ENCODE measurements around the gene MEX3C. TPM values are rescaled to one million over a fixed set of nuclear protein-coding genes. Genes with fewer than 3 reads are reported as not detected.

Gene MEX3C
- polyA plus RNA-seq, 1 donor from 2014 or later, result 58.6 TPM

DNA sequence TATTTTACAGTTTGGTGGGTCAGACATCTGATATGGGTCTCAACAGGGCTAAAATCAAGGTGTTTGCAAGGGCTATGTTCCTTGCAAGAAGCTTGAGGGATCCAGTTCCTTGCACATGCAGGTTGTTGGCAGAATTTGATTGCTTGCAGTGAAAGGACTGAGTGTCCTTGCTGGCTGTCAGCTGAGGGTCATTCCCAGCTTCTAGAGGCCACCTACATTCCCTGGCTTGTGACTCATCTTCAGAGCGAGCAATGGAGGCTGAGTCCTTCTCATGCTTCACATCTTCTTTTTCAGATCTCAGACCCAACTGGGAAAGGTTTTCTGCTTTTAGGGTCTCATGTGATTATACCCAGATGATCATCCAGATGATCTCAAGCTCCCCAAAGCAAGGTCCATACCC lies 12.4 kb downstream of the MEX3C start:
- Histone ChIP-seq H3K9me3 (ENCODE audit: low read length) (no peaks in the 10 kb centered on the region), H3K36me3 (ENCODE audit: insufficient read depth, low read length) (no peaks in the 10 kb centered on the region), H3K79me2 (replicated peaks; ENCODE audit: insufficient read depth, low read length) (peaks cover 100% of the 10 kb centered on the region), H3K27me3 (ENCODE audit: insufficient read depth, low read depth, low read length) (no peaks in the 10 kb centered on the region), H3K9me2 (ENCODE audit: insufficient read depth, low read length) (no peaks in the 10 kb centered on the region), H3K27ac (ENCODE audit: low read length) (no peak overlapping the region), H3K9ac (ENCODE audit: low read length) (no peak overlapping the region), H3F3A (ENCODE audit: insufficient read depth, low read length, poor library complexity, severe bottlenecking) (peaks cover 4% of the 10 kb centered on the region), H3K4me2 (ENCODE audit: low read length) (no peak overlapping the region), H2AFZ (ENCODE audit: low read depth, low read length) (no peak overlapping the region), H3K4me3 (ENCODE audit: low read length) (no peak overlapping the region), H4K20me1 (ENCODE audit: insufficient read depth) (peaks cover 56% of the 10 kb centered on the region)
- no peak for TF ChIP-seq POLR2AphosphoS5 (IDR thresholded peaks at IDR 0.05)
- TF ChIP-seq, protein P1, sequence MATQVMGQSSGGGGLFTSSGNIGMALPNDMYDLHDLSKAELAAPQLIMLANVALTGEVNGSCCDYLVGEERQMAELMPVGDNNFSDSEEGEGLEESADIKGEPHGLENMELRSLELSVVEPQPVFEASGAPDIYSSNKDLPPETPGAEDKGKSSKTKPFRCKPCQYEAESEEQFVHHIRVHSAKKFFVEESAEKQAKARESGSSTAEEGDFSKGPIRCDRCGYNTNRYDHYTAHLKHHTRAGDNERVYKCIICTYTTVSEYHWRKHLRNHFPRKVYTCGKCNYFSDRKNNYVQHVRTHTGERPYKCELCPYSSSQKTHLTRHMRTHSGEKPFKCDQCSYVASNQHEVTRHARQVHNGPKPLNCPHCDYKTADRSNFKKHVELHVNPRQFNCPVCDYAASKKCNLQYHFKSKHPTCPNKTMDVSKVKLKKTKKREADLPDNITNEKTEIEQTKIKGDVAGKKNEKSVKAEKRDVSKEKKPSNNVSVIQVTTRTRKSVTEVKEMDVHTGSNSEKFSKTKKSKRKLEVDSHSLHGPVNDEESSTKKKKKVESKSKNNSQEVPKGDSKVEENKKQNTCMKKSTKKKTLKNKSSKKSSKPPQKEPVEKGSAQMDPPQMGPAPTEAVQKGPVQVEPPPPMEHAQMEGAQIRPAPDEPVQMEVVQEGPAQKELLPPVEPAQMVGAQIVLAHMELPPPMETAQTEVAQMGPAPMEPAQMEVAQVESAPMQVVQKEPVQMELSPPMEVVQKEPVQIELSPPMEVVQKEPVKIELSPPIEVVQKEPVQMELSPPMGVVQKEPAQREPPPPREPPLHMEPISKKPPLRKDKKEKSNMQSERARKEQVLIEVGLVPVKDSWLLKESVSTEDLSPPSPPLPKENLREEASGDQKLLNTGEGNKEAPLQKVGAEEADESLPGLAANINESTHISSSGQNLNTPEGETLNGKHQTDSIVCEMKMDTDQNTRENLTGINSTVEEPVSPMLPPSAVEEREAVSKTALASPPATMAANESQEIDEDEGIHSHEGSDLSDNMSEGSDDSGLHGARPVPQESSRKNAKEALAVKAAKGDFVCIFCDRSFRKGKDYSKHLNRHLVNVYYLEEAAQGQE (IDR thresholded peaks at IDR 0.05; ENCODE audit: borderline replicate concordance), result no peak
- TF ChIP-seq MXI1 (conservative IDR thresholded peaks at IDR 0.05; ENCODE audit: poor library complexity, severe bottlenecking), result no peak
- TF ChIP-seq, protein P2, sequence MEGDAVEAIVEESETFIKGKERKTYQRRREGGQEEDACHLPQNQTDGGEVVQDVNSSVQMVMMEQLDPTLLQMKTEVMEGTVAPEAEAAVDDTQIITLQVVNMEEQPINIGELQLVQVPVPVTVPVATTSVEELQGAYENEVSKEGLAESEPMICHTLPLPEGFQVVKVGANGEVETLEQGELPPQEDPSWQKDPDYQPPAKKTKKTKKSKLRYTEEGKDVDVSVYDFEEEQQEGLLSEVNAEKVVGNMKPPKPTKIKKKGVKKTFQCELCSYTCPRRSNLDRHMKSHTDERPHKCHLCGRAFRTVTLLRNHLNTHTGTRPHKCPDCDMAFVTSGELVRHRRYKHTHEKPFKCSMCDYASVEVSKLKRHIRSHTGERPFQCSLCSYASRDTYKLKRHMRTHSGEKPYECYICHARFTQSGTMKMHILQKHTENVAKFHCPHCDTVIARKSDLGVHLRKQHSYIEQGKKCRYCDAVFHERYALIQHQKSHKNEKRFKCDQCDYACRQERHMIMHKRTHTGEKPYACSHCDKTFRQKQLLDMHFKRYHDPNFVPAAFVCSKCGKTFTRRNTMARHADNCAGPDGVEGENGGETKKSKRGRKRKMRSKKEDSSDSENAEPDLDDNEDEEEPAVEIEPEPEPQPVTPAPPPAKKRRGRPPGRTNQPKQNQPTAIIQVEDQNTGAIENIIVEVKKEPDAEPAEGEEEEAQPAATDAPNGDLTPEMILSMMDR (IDR thresholded peaks at IDR 0.05; ENCODE audit: poor library complexity, severe bottlenecking), result no peak
- no peak for TF ChIP-seq SMC3 (conservative IDR thresholded peaks at IDR 0.05; ENCODE audit: poor library complexity)
- no peak for TF ChIP-seq EZH2 (IDR thresholded peaks at IDR 0.05; ENCODE audit: borderline replicate concordance, insufficient read depth, low read length, poor library complexity, severe bottlenecking)
- no peak for TF ChIP-seq EP300 (conservative IDR thresholded peaks at IDR 0.05; ENCODE audit: poor library complexity, severe bottlenecking)
- no peak for TF ChIP-seq RAD21 (conservative IDR thresholded peaks at IDR 0.05)
- no peak for TF ChIP-seq TAF1 (IDR thresholded peaks at IDR 0.05; ENCODE audit: low read depth)

DNA sequence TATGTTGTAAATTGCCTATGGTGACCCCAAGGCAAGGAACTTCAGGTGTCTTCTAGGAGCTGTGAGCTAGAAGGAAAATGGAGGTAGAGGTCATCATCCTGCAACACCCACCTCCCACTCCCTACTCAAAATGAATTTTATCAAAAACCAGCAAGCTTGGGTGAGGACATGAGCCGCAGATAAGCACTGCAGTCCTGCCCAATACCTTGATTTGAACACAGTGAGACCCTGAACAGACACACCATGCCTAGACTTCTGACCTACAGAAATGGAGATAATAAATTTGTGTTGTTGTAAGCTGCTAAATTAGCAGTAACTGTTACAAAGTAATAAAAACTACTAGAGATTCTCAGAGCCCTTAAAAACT lies 13.4 kb downstream of the MEX3C start:
- Histone ChIP-seq H4K20me1 (ENCODE audit: insufficient read depth) (peaks cover 62% of the 10 kb centered on the region), H3K79me2 (replicated peaks; ENCODE audit: insufficient read depth, low read length) (peaks cover 100% of the 10 kb centered on the region), H3K27ac (ENCODE audit: low read length) (no peak overlapping the region), H3K9me3 (ENCODE audit: low read length) (no peaks in the 10 kb centered on the region), H3K27me3 (ENCODE audit: insufficient read depth, low read depth, low read length) (no peaks in the 10 kb centered on the region), H3K9me2 (ENCODE audit: insufficient read depth, low read length) (no peaks in the 10 kb centered on the region), H3K4me3 (ENCODE audit: low read length) (no peak overlapping the region), H3K4me2 (ENCODE audit: low read length) (no peak overlapping the region), H3K36me3 (ENCODE audit: insufficient read depth, low read length) (no peaks in the 10 kb centered on the region), H3K9ac (ENCODE audit: low read length) (no peak overlapping the region), H3F3A (ENCODE audit: insufficient read depth, low read length, poor library complexity, severe bottlenecking) (peaks cover 4% of the 10 kb centered on the region), H2AFZ (ENCODE audit: low read depth, low read length) (no peak overlapping the region)
- no peak for TF ChIP-seq MXI1 (conservative IDR thresholded peaks at IDR 0.05; ENCODE audit: poor library complexity, severe bottlenecking)
- TF ChIP-seq, protein P1 (IDR thresholded peaks at IDR 0.05; ENCODE audit: borderline replicate concordance), result no peak
- no peak for TF ChIP-seq TAF1 (IDR thresholded peaks at IDR 0.05; ENCODE audit: low read depth)
- TF ChIP-seq RAD21 (conservative IDR thresholded peaks at IDR 0.05), result no peak
- TF ChIP-seq POLR2AphosphoS5 (IDR thresholded peaks at IDR 0.05), result no peak
- no peak for TF ChIP-seq SMC3 (conservative IDR thresholded peaks at IDR 0.05; ENCODE audit: poor library complexity)
- TF ChIP-seq, protein P2 (IDR thresholded peaks at IDR 0.05; ENCODE audit: poor library complexity, severe bottlenecking), result no peak
- no peak for TF ChIP-seq EZH2 (IDR thresholded peaks at IDR 0.05; ENCODE audit: borderline replicate concordance, insufficient read depth, low read length, poor library complexity, severe bottlenecking)
- no peak for TF ChIP-seq EP300 (conservative IDR thresholded peaks at IDR 0.05; ENCODE audit: poor library complexity, severe bottlenecking)

All from neural cell (in vitro differentiated cells).